Stimulated activated naive CD4-positive, alpha-beta T cell (primary cell): ENCODE data around the gene GULP1.
"Not testable (repeated sequence)": the region's sequence is repeated elsewhere in the genome, so short reads cannot be mapped to it uniquely, and the experiment has no call there.

Experiments used
- DNase-seq, 6 experiments: peaks; one replicate each; lab custom pipeline; 2025; lab: John Stamatoyannopoulos, UW

Gene GULP1

GRCh38 chr2:188292348-188293239 lies 920 bp downstream of the GULP1 start:
- no peak for DNase-seq

DNA sequence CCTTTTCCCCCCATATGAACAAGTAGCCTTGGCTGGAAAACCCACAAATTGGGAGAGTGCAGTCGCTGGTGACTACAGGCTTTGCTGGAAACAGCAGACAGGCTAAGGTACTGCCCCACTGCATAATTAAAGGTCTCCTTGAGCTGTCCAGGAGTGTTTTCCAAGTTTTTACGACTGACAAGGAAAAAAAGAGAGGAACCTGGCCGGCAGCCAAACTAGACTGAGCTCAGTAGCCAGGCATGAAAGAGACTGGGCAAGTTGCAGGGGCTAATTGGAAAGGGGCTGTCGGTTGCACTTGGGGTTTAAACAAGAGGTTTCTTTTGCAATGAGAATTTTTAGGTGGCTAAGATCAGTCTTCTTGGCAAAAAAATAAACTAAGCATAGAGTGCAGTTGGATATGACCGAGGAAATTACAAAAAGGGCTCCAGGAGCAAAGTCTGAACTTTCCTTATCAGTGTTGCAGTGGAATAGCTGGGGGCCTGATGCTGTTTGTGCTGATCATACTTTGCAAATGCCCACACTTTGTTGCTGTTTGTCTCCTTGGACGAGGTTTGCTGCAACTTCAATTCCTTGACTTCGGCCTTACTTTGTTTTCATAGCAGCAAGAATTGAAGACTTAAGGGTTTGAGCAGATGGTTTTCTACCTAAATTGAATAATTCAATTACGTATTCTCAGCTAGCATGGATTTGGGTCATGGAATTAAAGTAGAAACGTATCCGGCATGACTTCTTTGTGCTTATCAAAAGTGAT lies 2.1 kb downstream of the GULP1 start:
- DNase-seq, result no peak

DNA sequence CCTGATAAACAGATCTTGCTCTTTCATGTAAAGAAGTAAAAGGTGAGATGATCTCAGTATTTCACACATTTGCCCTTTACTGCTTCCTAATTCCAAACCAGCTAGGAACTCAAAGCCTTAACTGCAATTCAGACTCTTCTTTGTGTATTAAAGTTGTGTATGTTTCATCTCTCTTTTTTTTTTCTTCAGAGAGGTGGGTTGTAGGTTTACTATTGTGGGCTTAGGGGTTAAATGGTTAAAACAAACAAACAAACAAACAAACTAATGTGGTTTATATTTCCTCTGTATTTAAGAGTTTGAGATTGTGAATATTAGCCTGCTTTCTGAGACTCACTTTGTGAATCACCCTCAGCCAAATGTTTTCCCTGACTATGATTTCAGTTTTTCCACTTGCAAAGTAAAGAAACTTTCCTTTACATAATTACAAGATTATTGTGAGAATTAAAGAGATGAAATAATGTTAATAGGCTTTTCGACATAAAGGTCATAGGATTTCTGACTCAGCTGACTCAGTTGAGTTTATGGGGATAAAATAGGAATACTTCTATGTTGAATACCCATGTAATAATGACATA lies 2.8 kb downstream of the GULP1 start:
- no peak for DNase-seq

DNA sequence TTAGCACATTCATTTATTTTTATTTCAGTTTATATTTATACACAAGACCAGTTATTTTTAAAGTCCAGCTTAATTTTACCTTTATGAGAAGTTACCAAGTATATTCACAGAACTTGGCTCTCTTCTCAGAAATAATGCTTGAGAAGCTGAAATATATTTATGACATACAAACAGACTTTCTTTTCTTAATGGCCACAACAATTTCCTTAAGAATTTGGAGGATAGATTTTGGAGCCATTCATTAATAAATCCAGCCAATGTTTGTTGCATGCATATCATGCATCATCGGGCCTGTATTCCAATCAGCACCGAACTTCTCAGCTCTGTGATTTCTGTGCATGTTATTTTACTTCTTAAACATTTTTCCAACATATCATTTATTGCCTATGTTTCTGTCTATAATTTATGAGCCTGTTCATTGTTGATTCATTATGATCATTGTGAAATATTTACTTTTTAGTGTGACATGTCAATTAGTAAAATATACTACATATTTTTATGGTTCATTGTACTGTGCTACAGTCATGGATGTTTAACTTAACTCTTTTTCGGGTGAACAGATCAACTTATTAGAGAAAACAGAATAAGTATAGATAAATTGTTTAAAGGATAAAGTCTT lies 3.5 kb downstream of the GULP1 start:
- no peak for DNase-seq

GRCh38 chr2:188297978-188298377 lies 6.3 kb downstream of the GULP1 start:
- DNase-seq, result no peak

GRCh38 chr2:188298937-188299371 lies 7.3 kb downstream of the GULP1 start:
- not testable (repeated sequence) for DNase-seq

DNA sequence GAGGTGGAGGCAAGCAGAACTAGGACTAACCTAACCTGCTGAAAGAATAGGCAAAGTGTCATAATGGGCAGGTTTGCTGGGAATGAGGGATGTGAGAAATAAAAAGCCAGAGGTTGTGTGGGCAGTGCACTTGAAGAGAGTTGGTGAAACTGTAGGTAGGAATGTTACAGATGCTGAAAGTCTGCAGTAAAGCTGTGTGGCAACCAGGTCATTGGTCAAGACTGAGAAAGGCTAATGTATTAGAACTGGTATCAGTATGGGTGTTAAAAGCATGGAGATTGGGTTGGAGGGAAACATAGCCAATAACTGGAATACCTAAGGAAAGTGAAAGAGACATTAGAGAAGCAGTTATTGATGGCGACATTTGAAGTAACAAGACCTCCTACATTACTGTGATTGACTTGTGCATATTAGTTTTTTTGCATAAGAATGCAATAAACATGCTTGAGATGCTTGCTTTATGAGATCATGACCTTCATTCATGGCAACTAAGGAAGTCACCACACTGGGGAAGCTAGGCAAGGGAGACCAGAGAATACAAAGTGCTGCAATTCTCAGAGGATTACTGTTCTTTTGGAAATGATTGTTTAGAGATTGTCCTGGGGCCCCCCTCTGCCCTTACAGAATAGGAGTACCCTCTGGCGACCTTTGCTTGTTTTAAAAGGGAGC lies 11.8 kb downstream of the GULP1 start:
- DNase-seq, result no peak

DNA sequence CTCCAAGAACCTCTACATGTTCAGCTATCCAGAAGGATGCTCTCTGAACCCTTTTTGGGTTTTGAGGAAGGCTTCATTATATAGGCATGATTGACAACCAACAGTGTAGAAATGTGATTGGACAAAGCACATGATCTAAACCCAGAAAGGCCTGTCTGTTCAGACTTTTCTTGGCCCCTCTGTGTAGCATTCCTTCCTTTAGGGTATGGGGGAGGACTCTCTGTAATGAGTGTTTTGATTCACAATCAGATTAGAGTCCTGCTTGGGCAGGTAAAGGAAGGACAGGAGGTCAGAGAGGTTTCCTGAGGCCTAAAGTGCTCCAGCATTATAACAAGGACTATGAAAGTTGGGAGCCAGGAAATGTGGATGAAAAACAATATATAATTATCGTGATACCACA lies 13.6 kb downstream of the GULP1 start:
- DNase-seq, result no peak

GRCh38 chr2:188306271-188306670 lies 14.6 kb downstream of the GULP1 start:
- no peak for DNase-seq

DNA sequence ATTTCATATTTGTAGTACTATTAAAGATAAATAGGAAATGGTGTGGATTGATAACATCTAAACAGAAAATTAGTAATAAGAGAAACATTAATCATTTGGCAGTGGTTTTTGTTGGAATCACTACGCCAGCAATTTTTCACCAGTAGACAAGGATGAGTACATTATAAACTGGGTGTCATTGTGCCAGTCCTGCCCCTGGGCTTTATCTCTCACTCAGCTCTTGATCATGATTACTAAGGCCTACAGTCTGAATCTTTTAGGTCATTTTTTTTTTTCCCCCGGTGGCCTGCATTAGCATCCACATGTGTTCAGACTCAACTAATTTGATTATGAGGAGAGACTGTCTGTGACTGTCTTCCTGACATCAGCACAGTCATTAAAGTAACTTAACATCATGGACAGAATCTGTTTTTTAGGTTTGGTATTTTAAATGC lies 16.2 kb downstream of the GULP1 start:
- DNase-seq, result no peak

- DNase-seq, result no peak
Measured at GRCh38 chr2:188308483-188308882, 16.8 kb downstream of the GULP1 start.

GRCh38 chr2:188309364-188309763 lies 17.7 kb downstream of the GULP1 start:
- DNase-seq, result no peak

GRCh38 chr2:188314314-188315054 lies 22.8 kb downstream of the GULP1 start:
- no peak for DNase-seq

GRCh38 chr2:188315750-188316149 lies 24.1 kb downstream of the GULP1 start:
- no peak for DNase-seq

DNA sequence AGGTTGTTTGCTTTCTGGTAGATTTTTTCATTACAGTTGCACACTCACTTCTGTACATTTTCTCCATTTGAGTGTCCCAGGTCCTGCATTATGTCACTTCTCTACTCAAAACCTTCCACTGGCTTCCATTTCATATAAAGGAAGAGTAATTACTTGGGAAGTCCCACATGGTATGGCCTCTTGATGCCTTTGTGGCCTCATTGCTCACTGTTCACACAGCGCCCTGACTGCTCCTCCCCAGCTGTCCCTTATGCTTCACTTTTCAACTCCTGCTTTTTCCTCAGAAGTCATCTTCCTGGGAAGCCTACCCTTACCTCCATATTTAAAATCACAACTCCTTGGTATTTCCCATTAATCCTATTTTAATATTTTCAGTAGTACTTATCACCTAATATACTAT lies 24.7 kb downstream of the GULP1 start:
- DNase-seq, result no peak

DNA sequence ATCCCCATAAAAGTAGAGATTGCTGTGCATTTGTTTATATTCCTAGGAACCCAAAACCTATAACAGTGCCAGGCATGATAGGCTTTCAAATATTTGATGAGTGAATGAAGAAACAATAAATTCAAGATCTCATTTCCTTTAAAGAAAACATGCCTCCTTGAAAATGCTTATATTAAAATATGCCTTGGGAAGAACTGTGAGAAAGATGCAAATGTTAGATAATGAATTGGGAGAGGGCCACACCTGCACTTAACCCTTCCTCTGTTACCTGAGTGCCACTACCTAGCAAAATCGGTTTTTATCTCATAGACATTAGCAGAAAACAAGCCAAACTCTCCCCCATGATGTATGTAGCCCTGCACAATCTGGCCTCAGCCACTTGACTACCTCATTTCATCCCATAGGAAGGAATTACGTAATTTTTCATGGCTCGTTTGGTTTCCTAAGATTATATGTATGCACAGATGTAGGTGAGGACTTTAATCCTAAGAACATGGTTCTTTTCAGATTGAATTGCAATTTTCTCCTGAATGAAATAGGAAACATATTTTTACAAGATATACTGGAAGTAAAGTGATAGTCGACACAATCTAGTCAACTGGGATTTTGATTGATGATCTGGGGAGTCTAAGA lies 25.2 kb downstream of the GULP1 start:
- DNase-seq, result no peak

GRCh38 chr2:188318161-188318749 lies 26.6 kb downstream of the GULP1 start:
- no peak for DNase-seq

DNA sequence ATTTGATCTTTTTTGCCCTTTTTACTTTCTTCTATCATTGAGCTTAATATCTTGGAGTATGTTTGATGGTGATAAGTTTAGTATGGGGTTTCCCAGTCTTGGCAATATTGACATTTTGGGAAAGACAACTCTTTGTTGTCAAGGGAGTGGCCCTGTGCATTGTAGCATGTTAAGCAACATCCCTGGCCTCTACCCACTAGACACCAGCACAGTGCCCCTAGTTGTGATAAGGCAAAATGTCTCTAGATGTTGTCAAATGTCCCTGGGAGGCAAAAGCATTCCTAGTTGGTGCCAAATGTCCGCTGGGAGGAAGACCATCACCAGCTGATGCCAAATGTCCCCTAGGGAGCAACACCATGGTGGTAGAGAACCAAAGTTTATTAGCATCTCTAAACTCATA lies 28.2 kb downstream of the GULP1 start:
- no peak for DNase-seq

DNA sequence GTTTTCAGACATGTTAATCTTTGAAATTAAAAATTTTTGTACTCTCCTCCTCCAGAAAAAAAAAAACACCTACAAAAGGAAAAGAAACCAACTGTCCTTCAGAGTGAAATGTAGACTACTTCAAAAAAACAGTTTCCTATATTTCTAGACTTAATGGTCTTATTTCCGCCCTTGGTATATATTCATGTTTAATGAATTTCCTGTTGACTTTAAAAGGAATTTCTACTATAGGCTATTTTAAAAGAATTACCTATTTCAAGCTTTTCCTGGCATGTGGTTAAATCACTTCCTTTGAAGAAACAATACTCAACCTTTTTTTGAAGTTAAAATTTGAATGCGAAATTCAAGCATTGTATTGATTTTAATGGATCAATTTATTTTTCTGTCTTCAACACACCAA lies 29.2 kb downstream of the GULP1 start:
- no peak for DNase-seq
